H1 (cell line): ENCODE results near the gene RASD2. TPM values are rescaled to one million over a fixed set of nuclear protein-coding genes. Genes with fewer than 3 reads are reported as not detected.

Experiments
- CTCF ChIA-PET: fragments of 300-600 bp; sonication (Branson Sonifier 250); formaldehyde crosslinking; loops from one replicate; lab custom pipeline; 2021; ENCODE audit not compliant: partially characterized antibody; lab: Charles Lee
- POLR2A ChIA-PET: fragments of 300-600 bp; sonication (Branson Sonifier 250); formaldehyde crosslinking; loops from one replicate; lab custom pipeline; 2021; ENCODE audit warnings: inconsistent platforms; ENCODE audit not compliant: partially characterized antibody; lab: Charles Lee
- DNase-seq, 2 experiments: peaks; one replicate each; pipeline versions ENCODE4 v3.0.0 to v3.0.0-alpha.2; 2010 to 2022; ENCODE audit warnings: low spot score in 2 of 2, low read depth in 1 of 2, mixed read lengths in 1 of 2
- FAIRE-seq: peaks from 2 replicates; lab custom pipeline; 2011; peaks lifted over from hg19 to GRCh38; lab: Jason Lieb, UNC
- H2AFZ ChIP-seq: 2 replicates; pipeline ENCODE4 v1.8.1; 2012; ENCODE audit warnings: low read length, inconsistent platforms
- H2AK5ac ChIP-seq: 2 replicates; pipeline ENCODE4 v1.6.1; 2013; ENCODE audit warnings: low read depth, low read length
- H2BK120ac ChIP-seq: replicated peaks from 2 replicates; pipeline ENCODE3; 2013; ENCODE audit warnings: low read depth, low read length, inconsistent platforms
- H2BK12ac ChIP-seq: 2 replicates; pipeline ENCODE4 v1.6.1; 2013; ENCODE audit warnings: low read depth, low read length
- H2BK15ac ChIP-seq: 2 replicates; pipeline ENCODE4 v1.6.1; 2013; ENCODE audit warnings: low read length
- H2BK20ac ChIP-seq: 2 replicates; pipeline ENCODE4 v1.6.1; 2013; ENCODE audit warnings: low read length
- H2BK5ac ChIP-seq: 2 replicates; pipeline ENCODE4 v1.6.1; 2013; ENCODE audit warnings: low read depth, low read length
- H3K14ac ChIP-seq: 2 replicates; pipeline ENCODE4 v1.6.1; 2013; ENCODE audit warnings: inconsistent platforms; ENCODE audit not compliant: insufficient read length
- H3K18ac ChIP-seq: 2 replicates; pipeline ENCODE4 v1.6.1; 2013; ENCODE audit warnings: low read length; ENCODE audit errors: extremely low read depth
- H3K23ac ChIP-seq: 2 replicates; pipeline ENCODE4 v1.6.1; 2013; ENCODE audit warnings: inconsistent platforms; ENCODE audit not compliant: insufficient read length
- H3K23me2 ChIP-seq: 2 replicates; pipeline ENCODE4 v1.6.1; 2013; ENCODE audit warnings: low read depth, low read length
- H3K27ac ChIP-seq: 2 replicates; pipeline ENCODE4 v1.6.1; 2011; ENCODE audit warnings: low read depth, low read length, inconsistent platforms
- H3K27me3 ChIP-seq, 4 experiments: replicated peaks in 1 of 4; 1 replicate in 1 of 4; 2 replicates in 3 of 4; pipeline versions ENCODE4 v1.6.1 to v1.8.1; 2011 to 2013; ENCODE audit warnings: low read length in 3 of 4, mild to moderate bottlenecking in 3 of 4, inconsistent platforms in 2 of 4, mixed read lengths in 2 of 4, moderate library complexity in 1 of 4; ENCODE audit not compliant: control insufficient read depth in 3 of 4, insufficient read depth in 3 of 4; ENCODE audit errors: extremely low read depth in 1 of 4
- H3K36me3 ChIP-seq, 4 experiments: 2 replicates each; pipeline versions ENCODE4 v1.6.1 to v1.8.1; 2011 to 2013; ENCODE audit warnings: mild to moderate bottlenecking in 4 of 4, low read length in 3 of 4, moderate library complexity in 2 of 4, control low read depth in 1 of 4, inconsistent platforms in 1 of 4; ENCODE audit not compliant: insufficient read depth in 4 of 4, control insufficient read depth in 2 of 4
- H3K4ac ChIP-seq: replicated peaks from 2 replicates; pipeline ENCODE3; 2013; ENCODE audit warnings: low read length, low read depth, mixed read lengths, inconsistent platforms; ENCODE audit not compliant: insufficient read length
- H3K4me1 ChIP-seq, 4 experiments: replicated peaks in 1 of 4; 1 replicate in 1 of 4; 2 replicates in 3 of 4; pipeline versions ENCODE4 v1.6.1 to v1.8.1; 2011 to 2013; ENCODE audit warnings: low read length in 3 of 4, inconsistent platforms in 2 of 4, mixed read lengths in 1 of 4; ENCODE audit not compliant: insufficient read depth in 4 of 4, control insufficient read depth in 3 of 4
- H3K4me2 ChIP-seq, 2 experiments: 2 replicates each; pipeline versions ENCODE4 v1.6.1 to v1.8.1; 2011 to 2013; ENCODE audit warnings: low read depth in 2 of 2, low read length in 2 of 2, control low read depth in 1 of 2, inconsistent platforms in 1 of 2, mild to moderate bottlenecking in 1 of 2; ENCODE audit not compliant: insufficient read depth in 1 of 2
- H3K4me3 ChIP-seq, 4 experiments: fragments of 200-600, 300-600 bp in 1 of 4; sonication (generic), shearing (Covaris generic), sonication (Bioruptor Twin) in 1 of 4; 2 replicates each; pipeline versions ENCODE4 v1.5.1 to v1.8.1; 2011 to 2016; ENCODE audit warnings: low read length in 4 of 4, low read depth in 3 of 4, control low read depth in 2 of 4, inconsistent platforms in 2 of 4, mild to moderate bottlenecking in 2 of 4, mixed read lengths in 1 of 4, moderate library complexity in 1 of 4; ENCODE audit not compliant: insufficient read depth in 2 of 4; ENCODE audit errors: extremely low read depth in 1 of 4
- H3K56ac ChIP-seq: replicated peaks from 2 replicates; pipeline ENCODE3; 2013; ENCODE audit warnings: low read depth, mild to moderate bottlenecking, mixed read lengths, low read length, inconsistent platforms; ENCODE audit not compliant: insufficient read length
- H3K79me1 ChIP-seq: 2 replicates; pipeline ENCODE4 v1.6.1; 2013; ENCODE audit warnings: low read depth, low read length, control low read depth
- H3K79me2 ChIP-seq, 2 experiments: 2 replicates each; pipeline versions ENCODE4 v1.6.1 to v1.8.1; 2012 to 2013; ENCODE audit warnings: low read length in 2 of 2, mild to moderate bottlenecking in 2 of 2, inconsistent platforms in 1 of 2; ENCODE audit not compliant: insufficient read depth in 2 of 2, control insufficient read depth in 1 of 2
- H3K9ac ChIP-seq, 4 experiments: replicated peaks in 1 of 4; 1 replicate in 1 of 4; 2 replicates in 3 of 4; pipeline versions ENCODE4 v1.6.1 to v1.8.1; 2011 to 2013; ENCODE audit warnings: low read depth in 3 of 4, low read length in 3 of 4, control low read depth in 2 of 4, mild to moderate bottlenecking in 2 of 4, moderate library complexity in 2 of 4, inconsistent platforms in 1 of 4; ENCODE audit errors: extremely low read depth in 1 of 4
- H3K9me3 ChIP-seq, 2 experiments: 2 replicates each; pipeline versions ENCODE4 v1.6.1 to v1.8.1; 2012 to 2013; ENCODE audit warnings: mild to moderate bottlenecking in 2 of 2, moderate library complexity in 2 of 2, control low read depth in 1 of 2, inconsistent platforms in 1 of 2, low read depth in 1 of 2, low read length in 1 of 2, mixed read lengths in 1 of 2; ENCODE audit not compliant: insufficient read depth in 2 of 2
- H4K20me1 ChIP-seq, 2 experiments: replicated peaks in 1 of 2; 2 replicates each; pipeline versions ENCODE3 to v1.8.1; 2011 to 2013; ENCODE audit warnings: inconsistent platforms in 2 of 2, low read length in 2 of 2, mild to moderate bottlenecking in 1 of 2; ENCODE audit not compliant: insufficient read depth in 2 of 2, control insufficient read depth in 1 of 2
- H4K5ac ChIP-seq: 2 replicates; pipeline ENCODE4 v1.6.1; 2013; ENCODE audit warnings: low read length, low read depth, mixed read lengths, inconsistent platforms; ENCODE audit not compliant: insufficient read length
- H4K8ac ChIP-seq: 2 replicates; pipeline ENCODE4 v1.8.0; 2013; ENCODE audit warnings: mild to moderate bottlenecking, moderate library complexity, low read length, inconsistent platforms; ENCODE audit not compliant: insufficient read depth; ENCODE audit errors: extremely low read depth
- H4K91ac ChIP-seq: replicated peaks from 2 replicates; pipeline ENCODE3; 2013; ENCODE audit warnings: low read length, mixed read lengths, inconsistent platforms; ENCODE audit not compliant: insufficient read length
- EGR1 ChIP-seq: IDR thresholded peaks from 2 replicates; pipeline ENCODE4 v1.6.1; 2011; ENCODE audit warnings: low read depth, low read length, borderline replicate concordance
- FOSL1 ChIP-seq: IDR thresholded peaks from 2 replicates; pipeline ENCODE4 v1.6.1; 2011; ENCODE audit warnings: mild to moderate bottlenecking, low read depth, low read length, moderate library complexity; ENCODE audit not compliant: insufficient read depth
- KDM1A ChIP-seq: fragments of 200-600, 300-600 bp; sonication (generic); IDR thresholded peaks from 2 replicates; pipeline ENCODE4 v1.7.1; 2016; ENCODE audit warnings: mild to moderate bottlenecking, low read length, borderline replicate concordance
- SRF ChIP-seq: IDR thresholded peaks from 2 replicates; pipeline ENCODE4 v1.6.1; 2011; ENCODE audit warnings: mild to moderate bottlenecking, low read depth, low read length, moderate library complexity
- TCF12 ChIP-seq: IDR thresholded peaks from 2 replicates; pipeline ENCODE4 v1.6.1; 2011; ENCODE audit warnings: low read depth, mild to moderate bottlenecking, low read length
- WGBS, 2 experiments: shearing (Covaris generic) in 1 of 2; methylation state at CpG; one replicate each; pipeline versions ENCODE4 v1.1.6 to v1.1.7; 2013 to 2015; ENCODE audit warnings: low lambda C conversion rate in 2 of 2, mixed read lengths in 2 of 2, inconsistent platforms in 1 of 2, low coverage in 1 of 2, missing lambda C conversion rate in 1 of 2; ENCODE audit not compliant: insufficient replicate concordance in 2 of 2, insufficient coverage in 1 of 2, insufficient read length in 1 of 2; ENCODE audit errors: extremely low coverage in 1 of 2, missing lambda C conversion rate in 1 of 2; 5-methylcytosine and 5-hydroxymethylcytosine counted together
- polyA plus RNA-seq, 7 experiments: library from polyadenylated mRNA; depleted of rRNA in 3 of 7; stranded (reverse) in 5 of 7; unstranded in 2 of 7; fragments of >200 nt in 5 of 7; fragments of 200-250 nt in 2 of 7; gene quantifications; 1 replicate in 5 of 7; 2 replicates in 1 of 7; 4 replicates in 1 of 7; pipeline versions ENCODE4 v1.2.1 to v1.2.3, GENCODE V29; 2011 to 2013; ENCODE audit warnings: missing spikeins in 2 of 7, mixed read lengths in 2 of 7
- total RNA-seq: library from RNA; stranded (reverse); fragmentation: NEBNext Ultra II Directional; extraction: Animal tissue kit (Norgen Biotek cat#: 25700); gene quantifications from 2 replicates; pipeline ENCODE4 v1.2.1, GENCODE V29; 2021
- TF ChIP-seq, protein P1 (sequence below), 3 experiments: IDR thresholded peaks; 1 replicate in 2 of 3; 2 replicates in 1 of 3; pipeline versions ENCODE4 v1.5.1 to v1.6.1; 2011; ENCODE audit warnings: low read length in 3 of 3, mild to moderate bottlenecking in 3 of 3, inconsistent platforms in 2 of 3, low read depth in 1 of 3, moderate library complexity in 1 of 3; ENCODE audit not compliant: insufficient read depth in 1 of 3; ENCODE audit errors: control extremely low read depth in 1 of 3
- TF ChIP-seq, protein P2 (sequence below): IDR thresholded peaks from 2 replicates; pipeline ENCODE4 v1.6.1; 2011; ENCODE audit warnings: low read depth, mild to moderate bottlenecking, low read length; ENCODE audit not compliant: insufficient read depth
- TF ChIP-seq, protein P3 (sequence below): IDR thresholded peaks from 2 replicates; pipeline ENCODE4 v1.6.1; 2012; ENCODE audit warnings: inconsistent platforms

Gene RASD2
- total and polyA plus RNA-seq, 2 of the 8 experiments (the other 6 are each of a cell fraction or from before 2014, with no cell fraction given) = 1.9 to 5.1 TPM

DNA sequence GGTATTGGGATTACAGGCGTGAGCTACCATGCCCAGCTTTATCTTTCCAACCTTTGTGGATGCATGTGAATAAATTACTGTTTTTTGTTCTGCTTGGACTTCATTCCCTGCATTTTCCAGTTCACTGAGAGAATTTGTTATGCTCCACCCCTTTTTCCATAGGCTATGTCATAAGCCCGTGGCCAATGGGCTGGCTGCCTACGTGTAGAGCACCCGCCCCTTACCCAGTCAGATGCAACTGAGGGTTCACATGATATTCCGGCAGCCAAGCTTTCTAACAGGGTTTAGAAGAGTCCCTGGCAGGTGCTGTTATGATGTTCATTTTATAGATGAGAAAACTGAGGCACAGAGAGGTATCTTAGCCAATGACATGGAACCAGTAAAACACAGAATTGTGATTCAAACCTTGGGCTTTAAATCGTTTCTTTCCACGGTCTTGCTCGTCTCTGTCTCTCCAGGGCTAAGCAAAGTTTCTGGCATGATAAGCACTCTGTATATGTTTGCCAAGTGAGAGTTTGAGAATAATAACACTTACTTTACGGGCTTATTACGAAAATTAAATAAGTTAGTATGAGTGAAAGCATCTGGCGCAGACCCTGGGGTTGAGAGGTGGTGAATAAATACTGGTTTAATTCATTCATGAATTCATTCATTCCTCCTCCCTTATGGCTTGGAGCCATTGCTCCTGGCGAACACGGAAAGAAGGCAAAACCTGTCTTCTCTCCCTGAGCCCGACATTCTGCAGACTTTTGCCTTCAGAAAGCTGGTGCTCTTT is 42.4 kb upstream of the RASD2 start:
- Histone ChIP-seq H3K14ac (no peak overlapping the region), H2BK120ac (no peak overlapping the region), H3K4ac (no peak overlapping the region), H3K27me3 (peaks cover 0 to 6% (median 0%) of the 10 kb centered on the region in 4 experiments; a peak in 3 of 7 replicates), H2BK12ac (no peak overlapping the region), H3K36me3 (no peaks in the 10 kb centered on the region), H2AK5ac (no peak overlapping the region), H3K4me2 (no peak overlapping the region), H4K91ac (no peak overlapping the region), H3K18ac (no peak overlapping the region), H2BK5ac (no peak overlapping the region), H3K23me2 (no peaks in the 10 kb centered on the region), H3K27ac (no peak overlapping the region), H3K79me2 (no peaks in the 10 kb centered on the region), H3K9ac (no peak overlapping the region), H3K56ac (no peak overlapping the region), H4K8ac (no peak overlapping the region), H2BK15ac (no peak overlapping the region), H3K9me3 (no peaks in the 10 kb centered on the region), H3K79me1 (no peaks in the 10 kb centered on the region), H2BK20ac (no peak overlapping the region), H3K23ac (no peak overlapping the region), H2AFZ (no peak overlapping the region), H3K4me3 (no peak overlapping the region), H3K4me1 (no peaks in the 10 kb centered on the region), H4K20me1 (no peaks in the 10 kb centered on the region), H4K5ac (no peak overlapping the region)
- DNase-seq (no peak), FAIRE-seq (no peak)
- ChIA-PET POLR2A (interaction anchor here (1.1 to 1.2 kb wide), 2 partner anchors 12 to 57 kb away, joined by 3 to 4 read pairs; no protein-coding TSS in a partner anchor), CTCF (interaction anchor here (0.8 to 1.6 kb wide), 8 partner anchors 12 to 145 kb away, joined by 3 to 8 read pairs (median 4); no protein-coding TSS in a partner anchor)
- 87% methylated on average over 14 of the region's 14 CpGs; no CpG with 5 or more reads in 1 of the 2 experiments for WGBS, 2 experiments
- TF ChIP-seq, protein P1, sequence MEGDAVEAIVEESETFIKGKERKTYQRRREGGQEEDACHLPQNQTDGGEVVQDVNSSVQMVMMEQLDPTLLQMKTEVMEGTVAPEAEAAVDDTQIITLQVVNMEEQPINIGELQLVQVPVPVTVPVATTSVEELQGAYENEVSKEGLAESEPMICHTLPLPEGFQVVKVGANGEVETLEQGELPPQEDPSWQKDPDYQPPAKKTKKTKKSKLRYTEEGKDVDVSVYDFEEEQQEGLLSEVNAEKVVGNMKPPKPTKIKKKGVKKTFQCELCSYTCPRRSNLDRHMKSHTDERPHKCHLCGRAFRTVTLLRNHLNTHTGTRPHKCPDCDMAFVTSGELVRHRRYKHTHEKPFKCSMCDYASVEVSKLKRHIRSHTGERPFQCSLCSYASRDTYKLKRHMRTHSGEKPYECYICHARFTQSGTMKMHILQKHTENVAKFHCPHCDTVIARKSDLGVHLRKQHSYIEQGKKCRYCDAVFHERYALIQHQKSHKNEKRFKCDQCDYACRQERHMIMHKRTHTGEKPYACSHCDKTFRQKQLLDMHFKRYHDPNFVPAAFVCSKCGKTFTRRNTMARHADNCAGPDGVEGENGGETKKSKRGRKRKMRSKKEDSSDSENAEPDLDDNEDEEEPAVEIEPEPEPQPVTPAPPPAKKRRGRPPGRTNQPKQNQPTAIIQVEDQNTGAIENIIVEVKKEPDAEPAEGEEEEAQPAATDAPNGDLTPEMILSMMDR (IDR thresholded peaks at IDR 0.05; ENCODE audit: control extremely low read depth in 1 of 3, insufficient read depth in 1 of 3, low read depth in 1 of 3, low read length in 3 of 3) = no peak
- TF ChIP-seq EGR1 (no peak), KDM1A (no peak), FOSL1 (no peak), SRF (no peak), TCF12 (no peak)
- TF ChIP-seq, protein P2, sequence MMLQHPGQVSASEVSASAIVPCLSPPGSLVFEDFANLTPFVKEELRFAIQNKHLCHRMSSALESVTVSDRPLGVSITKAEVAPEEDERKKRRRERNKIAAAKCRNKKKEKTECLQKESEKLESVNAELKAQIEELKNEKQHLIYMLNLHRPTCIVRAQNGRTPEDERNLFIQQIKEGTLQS = no peak
- TF ChIP-seq, protein P3, sequence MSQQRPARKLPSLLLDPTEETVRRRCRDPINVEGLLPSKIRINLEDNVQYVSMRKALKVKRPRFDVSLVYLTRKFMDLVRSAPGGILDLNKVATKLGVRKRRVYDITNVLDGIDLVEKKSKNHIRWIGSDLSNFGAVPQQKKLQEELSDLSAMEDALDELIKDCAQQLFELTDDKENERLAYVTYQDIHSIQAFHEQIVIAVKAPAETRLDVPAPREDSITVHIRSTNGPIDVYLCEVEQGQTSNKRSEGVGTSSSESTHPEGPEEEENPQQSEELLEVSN = no peak
